NCI-H1417 treated with DMSO at 0.1 percent for 48 hours (cell line): ENCODE results near the gene FOXR1.
"Not testable (repeated sequence)": the region's sequence is repeated elsewhere in the genome, so short reads cannot be mapped to it uniquely, and the experiment has no call there.

Source experiments
- DNase-seq: peaks from one replicate; lab custom pipeline; 2025; lab: John Stamatoyannopoulos, UW

The FOXR1 gene

DNA sequence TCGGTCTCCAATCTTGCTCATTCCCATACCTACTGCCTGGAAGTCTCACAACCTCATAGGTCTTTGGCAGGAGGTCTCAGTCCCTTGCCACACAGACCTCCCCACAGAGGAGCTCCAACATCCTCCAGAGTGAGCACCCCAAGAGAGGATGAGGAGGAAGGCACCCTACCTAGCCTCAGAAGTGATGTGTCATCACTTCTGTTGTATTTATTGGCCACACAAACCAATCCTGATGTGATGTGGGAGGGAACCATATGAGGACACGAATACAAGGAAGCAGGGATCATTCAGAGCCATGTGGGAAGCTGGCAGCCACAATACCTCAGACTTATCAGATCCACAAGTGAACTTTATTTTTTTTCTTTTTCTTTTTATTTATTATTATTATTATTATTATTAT, 24.5 kb upstream of the FOXR1 start:
- no peak for DNase-seq

DNA sequence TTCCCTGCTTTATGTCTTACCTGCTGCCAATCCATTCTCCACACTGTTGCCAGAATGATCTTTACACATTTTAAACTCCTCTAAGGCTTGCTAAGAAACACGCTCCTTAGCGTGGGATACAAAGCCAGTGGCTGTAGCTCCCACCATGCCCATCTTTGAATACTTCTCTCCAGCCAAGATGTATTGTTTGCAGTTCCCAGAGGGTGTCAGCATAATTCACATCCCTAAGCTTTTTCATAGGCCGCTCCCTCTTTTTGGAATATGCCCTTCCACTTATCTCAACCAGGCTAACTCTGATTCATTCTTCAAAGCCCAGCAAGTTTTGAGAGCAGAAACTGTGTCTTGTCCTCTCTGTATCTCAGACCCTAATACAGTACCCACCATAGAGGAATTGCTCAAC, 23.6 kb upstream of the FOXR1 start:
- DNase-seq = no peak

DNA sequence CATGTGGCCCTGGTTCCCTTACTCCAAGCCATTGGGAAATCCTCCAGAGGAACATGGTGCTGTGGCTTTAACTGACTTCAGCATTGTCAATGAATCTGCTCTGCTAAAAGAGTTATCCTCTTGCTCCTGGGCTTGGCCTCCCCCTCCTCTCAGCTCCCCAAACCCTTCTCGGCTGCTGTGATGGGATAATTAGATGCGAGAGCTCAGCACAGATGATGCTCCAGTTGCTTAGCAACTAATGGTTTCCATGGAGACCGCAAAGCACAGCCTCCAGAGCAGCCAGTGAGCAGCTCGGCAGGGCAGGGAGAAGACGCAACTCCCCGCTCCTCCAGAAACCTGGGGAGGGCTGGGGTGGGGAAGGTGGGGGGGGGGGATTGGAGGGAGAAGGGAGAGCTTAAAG, 18.3 kb upstream of the FOXR1 start:
- peak; percentile 86 for DNase-seq

DNA sequence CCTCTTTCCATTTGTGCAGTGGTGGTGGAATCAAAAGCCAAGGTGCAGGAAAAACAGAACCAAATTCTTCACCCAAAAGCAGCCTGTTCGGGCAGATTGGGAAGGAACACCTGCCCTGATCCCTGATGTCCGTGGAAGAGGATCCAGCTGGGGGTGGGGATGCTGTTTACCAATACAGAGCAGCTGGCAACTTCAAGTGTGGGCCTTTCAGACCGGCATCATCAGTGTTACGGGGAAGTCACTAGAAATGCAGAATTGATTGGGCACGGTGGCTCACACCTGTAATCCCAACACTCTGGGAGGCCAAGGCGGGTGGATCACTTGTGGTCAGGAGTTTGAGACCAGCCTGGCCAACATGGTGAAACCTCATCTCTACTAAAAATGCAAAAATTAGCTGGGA, 17.6 kb upstream of the FOXR1 start:
- peak; percentile 25 for DNase-seq

DNA sequence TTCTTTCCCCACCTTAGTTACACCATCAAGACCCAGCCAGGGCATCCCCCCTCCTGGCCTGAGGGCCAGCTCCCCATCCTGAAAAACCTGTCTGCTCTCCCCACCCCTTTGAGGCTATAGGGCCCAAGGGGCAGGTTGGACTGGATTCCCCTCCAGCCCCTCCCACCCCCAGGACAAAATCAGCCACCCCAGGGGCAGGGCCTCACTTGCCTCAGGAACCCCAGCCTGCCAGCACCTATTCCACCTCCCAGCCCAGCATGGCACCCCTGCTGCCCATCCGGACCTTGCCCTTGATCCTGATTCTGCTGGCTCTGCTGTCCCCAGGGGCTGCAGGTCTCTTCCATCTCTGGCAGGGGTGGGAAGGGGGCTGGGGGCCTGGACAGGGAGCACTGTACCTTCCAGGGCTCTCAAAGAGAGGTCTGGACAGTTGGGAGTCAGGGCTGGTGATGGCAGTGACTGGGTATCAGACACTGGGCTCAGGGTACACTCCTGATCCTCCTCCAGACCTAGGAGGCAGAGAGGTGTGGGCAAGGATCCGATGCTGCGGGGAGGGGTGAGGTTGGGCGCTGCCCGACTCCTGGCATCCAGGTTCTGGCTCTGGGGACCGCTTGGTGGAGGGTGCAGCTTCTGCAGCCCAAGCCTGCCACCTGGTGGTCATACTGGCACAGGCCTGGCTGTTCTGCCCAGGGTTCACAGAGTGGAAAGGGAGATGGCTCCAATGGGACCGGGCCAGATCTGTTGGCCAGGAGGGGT, 15.3 kb upstream of the FOXR1 start, which contains the start of gene UPK2:
Gene UPK2, plus strand, starts transcription at position 205 of the 753 bp plus-strand sequence. Its CDS starts 53 bp downstream, at position 258.
- DNase-seq = peak; percentile 46

DNA sequence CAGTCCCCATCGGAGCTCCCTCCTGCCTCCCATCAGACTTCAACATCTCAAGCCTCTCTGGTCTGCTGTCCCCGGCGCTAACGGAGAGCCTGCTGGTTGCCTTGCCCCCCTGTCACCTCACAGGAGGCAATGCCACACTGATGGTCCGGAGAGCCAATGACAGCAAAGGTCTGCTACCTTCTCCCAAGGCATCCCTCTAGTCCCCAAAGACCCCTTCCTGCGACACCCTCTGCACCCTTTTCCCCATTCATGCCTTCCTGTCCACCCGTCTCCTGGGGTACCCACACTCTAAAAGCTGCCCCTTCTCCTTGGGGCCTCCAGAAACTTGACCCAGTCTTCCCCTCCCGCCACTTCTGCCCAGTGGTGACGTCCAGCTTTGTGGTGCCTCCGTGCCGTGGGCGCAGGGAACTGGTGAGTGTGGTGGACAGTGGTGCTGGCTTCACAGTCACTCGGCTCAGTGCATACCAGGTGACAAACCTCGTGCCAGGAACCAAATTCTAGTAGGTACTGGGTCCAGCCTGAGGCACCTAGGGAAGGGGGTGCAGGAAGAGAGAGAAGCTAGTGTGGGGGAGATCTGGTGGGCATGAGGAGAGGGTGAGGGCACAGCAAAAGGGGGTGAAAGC, 14.6 kb upstream of the FOXR1 start:
- no peak for DNase-seq

DNA sequence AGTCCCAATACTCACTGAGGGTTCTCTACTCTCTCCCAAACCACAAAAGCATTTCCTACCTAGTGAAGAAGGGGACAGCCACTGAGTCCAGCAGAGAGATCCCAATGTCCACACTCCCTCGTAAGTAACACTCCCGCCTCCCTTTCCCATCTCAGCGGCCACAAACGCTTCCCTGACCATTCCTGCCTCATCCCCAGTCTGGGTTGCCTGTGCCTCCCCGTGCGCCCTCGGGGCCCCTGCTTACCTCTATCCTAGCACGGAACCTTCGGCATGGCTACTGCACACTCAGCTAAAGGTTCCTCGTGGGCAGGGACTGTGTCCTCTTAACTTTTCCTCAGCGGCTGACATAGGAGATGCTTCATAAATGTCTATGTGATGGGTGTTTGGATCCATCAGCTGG, 14.0 kb upstream of the FOXR1 start:
- no peak for DNase-seq

DNA sequence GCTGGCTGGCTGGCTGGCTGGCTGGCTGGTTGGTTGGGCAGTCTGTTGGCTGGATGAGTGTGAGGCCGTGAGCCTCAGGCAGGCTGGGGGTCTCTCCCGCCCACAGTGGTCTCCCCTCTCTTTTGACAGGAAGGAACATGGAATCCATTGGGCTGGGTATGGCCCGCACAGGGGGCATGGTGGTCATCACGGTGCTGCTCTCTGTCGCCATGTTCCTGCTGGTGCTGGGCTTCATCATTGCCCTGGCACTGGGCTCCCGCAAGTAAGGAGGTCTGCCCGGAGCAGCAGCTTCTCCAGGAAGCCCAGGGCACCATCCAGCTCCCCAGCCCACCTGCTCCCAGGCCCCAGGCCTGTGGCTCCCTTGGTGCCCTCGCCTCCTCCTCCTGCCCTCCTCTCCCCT, 13.6 kb upstream of the FOXR1 start:
- DNase-seq = no peak

DNA sequence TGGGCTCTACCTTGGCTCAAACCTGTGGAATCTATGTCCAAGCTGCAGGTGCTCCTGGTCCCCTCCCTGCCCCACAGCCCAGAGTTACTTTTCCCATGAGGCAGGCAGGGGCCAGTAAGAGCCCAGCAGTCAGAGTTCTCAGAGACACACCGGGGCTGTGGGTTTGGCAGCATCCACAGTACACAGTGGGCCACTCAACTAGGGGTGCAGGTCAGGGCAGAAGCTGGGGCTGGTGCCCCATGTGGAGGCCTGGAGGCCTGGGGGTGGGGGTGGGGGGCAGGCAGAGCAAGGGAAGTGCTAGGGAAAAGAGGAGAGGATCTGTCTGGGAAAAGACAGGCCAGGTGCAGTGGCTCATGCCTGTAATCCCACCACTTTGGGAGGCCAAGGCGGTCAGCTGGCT, 13.0 kb upstream of the FOXR1 start:
- no peak for DNase-seq

DNA sequence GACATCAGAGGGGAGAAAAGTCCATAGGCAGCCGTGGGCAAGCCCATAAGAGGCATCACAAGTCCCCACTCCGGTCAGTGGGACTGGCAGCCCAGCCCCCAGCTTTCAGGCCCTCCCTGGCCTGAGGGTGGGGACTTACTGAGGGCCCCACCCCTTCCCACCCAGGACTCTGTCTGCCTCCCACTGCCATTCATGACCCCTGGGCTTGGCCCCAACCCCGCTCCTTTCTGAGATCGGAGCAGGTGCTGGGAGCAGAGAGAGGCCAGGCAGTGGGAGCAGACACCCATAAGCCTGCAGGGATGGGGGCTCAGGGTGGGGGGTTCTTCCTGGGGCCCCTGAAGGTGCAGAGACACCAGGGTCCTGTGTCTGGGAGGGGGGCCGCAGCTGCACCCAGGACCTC, 10.4 kb upstream of the FOXR1 start:
- DNase-seq = no peak

DNA sequence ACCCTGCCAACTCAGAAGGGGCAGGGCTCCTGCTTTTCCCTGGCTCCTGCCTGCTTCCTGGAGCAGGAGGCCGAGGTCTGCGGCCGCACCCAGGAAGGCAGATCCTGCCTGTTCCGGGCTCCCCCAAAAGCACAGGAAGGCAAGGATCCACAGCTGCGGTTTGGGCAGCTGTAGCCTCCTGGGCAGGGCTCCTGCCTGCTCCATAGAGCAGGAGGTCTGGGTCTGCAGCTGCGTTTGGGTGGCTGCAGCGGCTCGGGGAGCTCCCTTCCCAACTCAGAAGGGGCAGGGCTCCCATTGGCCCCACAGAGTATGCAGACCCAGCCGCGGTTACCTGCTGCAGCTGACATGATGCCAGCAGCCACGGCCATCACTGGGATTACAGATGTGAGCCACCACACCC, 10.0 kb upstream of the FOXR1 start:
- no peak for DNase-seq

DNA sequence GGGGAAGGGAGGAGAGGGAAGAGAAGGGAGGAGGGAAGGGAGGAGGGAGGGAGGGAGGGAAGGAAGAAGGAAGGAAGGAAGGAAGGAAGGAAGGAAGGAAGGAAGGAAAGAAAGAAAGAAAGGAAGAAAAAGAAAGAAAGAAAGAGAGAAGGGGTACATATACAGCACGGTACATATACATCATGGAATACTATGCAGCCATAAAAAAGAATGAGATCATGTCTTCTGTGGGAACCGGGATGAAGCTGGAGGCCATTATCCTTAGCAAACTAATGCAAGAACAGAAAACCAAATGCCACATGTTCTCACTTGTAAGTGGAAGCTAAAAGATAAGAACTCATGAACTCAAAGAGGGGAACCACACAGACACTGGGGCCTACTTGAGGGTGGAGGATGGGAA, 2.1 kb upstream of the FOXR1 start:
- not testable (repeated sequence) for DNase-seq

DNA sequence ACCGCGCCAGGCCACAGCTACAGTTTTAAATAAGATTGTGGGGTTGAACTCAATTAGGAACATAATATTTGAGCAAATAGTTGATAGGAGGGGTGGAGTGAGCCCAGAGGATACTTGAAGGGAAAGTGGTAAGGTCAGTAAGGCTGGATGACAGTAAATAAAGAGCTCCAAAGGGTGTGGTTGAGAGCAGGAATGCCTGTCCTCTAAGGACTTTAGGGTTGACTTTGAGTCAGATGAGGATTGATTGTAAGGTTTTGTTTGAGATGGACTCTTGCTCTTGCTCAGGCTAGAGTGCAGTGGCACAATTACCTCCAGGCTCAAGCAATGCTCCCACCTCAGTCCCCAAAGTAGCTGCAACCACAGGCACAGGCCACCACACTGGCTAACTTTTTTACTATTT, 2.4 kb downstream of the FOXR1 start:
- no peak for DNase-seq

DNA sequence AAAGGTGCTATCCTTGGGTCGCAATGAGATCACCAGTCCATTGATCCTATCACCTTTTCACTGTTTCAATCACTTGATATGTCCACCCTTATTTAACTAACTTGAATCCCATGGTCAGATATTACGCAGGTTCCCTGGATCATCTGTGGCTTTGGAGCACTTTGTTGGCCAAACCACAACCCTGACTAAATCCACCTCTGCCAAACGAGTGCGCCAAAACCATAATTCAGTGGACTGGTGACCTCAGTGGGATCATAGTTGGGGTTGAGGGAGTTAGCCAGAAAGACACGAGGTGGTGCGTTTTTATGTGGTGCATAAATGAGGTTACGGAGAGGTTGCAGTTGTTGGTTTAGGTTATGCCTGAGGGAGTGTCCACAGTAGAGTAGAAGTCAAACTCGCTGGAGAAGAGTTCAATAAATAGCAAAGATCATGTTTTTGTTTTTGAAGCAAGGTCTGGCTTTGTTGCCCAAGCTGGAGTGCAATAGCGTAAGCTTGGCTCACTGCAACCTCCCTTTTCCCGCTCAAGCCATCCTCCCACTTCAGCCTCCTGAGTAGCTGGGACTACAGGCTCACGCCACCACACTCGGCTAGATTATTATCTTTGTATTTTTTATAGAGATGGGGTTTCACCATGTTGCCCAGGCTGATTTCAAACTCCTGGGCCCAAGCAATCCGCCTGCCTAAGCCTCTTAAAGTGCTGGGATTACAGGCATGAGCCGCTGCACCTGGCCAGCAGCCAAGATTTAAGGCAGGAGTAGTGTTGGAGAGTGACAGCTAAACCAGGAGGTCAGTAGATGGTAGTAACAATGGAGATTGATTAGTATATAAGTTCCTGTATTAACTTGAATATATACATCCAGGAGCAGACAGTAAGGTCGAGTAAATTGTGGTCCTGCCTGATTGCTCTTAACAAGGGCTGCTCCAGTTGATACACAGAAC, 4.5 kb downstream of the FOXR1 start:
- no peak for DNase-seq

DNA sequence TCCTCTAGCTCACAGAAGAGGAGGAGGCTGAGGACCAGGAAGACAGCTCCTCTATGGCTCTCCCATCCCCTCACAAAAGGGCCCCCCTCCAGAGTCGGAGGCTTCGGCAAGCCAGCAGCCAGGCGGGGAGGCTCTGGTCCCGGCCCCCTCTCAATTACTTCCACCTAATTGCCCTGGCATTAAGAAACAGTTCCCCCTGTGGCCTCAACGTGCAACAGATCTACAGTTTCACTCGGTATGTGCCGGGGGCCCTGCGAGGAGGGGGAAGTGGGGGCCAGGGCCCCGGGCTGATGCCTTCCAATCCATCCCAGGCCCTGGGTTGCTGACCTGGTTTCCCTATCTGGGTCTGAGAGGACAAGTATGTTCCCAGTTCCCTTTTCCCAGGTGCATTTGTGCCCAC, 7.9 kb downstream of the FOXR1 start:
- DNase-seq = no peak

DNA sequence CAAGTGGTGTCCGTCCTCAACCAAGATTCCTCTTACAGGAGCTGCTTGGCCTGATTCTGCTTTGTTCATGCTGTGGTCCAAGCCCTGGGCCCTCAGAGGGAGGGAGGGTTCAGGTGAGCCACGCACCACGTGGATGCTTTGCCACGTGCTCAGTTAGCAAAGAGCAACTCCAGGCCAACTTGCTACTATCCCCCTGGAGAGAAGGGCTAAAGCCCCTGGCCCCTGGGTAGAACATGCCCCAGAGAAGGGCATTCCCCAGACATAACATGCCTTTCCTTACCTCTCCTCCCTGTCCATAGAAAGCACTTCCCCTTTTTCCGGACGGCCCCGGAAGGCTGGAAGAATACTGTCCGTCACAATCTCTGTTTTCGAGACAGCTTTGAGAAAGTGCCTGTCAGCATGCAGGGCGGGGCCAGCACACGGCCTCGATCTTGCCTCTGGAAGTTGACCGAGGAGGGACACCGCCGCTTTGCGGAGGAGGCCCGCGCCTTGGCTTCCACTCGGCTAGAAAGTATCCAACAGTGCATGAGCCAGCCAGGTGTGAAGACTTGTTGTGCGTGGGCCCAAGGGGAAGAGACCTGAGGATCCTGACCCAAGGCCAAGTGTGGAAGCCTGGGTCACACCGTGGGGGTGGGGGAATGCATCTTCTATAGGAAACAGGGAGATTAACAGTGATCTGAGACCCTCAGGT, 8.8 kb downstream of the FOXR1 start:
- no peak for DNase-seq

DNA sequence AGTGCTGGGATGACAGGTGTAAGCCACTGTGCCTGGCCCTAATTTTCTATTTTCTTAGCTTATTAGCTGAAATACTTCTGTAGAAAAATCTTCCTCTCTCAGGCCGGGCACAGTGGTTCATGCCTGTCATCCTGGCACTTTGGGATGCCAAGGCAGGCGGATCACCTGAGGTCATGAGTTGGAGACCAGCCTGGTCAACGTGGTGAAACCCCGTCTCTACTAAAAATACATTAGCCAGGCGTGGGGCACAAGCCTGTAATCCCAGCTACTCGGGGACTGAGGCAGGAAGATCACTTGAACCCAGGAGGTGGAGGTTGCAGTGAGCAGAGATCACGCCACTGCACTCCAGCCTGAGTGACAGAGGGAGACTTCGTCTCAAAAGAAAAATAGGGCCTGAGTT, 12.8 kb downstream of the FOXR1 start:
- not testable (repeated sequence) for DNase-seq

DNA sequence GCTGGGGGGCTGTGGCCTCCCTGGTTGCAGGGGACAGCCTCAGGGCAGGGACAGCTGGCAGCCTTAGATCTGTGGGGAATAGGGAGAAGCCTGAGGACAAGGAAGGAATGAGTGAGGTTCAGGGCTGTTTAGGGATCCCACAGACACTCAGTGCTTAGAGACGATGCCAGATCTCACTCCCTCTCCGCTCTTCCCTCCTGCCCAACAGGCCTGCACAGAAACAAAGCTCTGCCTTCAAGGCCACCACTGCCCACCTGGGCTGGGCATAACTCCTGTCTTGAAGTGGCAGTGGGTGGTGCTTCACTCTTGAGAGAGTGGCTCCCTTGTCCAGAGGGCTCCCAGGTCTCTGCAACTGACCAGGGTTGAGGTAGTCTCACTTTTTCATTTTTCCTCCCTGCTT, 13.3 kb downstream of the FOXR1 start:
- DNase-seq = no peak

DNA sequence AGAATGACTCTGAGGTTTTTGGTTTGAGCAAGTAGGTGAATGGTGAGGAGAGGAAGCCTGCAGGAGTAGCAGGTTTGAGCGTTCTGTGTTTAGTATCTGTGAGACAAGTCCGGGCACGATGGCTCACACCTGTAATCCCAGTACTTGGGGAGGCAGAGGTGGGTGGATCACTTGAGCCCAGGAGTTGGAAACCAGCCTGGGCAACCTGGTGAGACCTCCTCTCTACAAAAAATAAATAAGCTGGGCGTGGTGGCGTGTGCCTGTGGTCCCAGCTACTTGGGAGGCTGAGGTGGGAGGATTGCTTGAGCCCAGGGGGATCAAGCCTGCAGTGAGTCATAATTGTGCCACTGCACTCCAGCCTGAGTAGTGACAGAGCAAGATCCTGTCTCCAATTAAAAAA, 16.7 kb downstream of the FOXR1 start:
- no peak for DNase-seq

DNA sequence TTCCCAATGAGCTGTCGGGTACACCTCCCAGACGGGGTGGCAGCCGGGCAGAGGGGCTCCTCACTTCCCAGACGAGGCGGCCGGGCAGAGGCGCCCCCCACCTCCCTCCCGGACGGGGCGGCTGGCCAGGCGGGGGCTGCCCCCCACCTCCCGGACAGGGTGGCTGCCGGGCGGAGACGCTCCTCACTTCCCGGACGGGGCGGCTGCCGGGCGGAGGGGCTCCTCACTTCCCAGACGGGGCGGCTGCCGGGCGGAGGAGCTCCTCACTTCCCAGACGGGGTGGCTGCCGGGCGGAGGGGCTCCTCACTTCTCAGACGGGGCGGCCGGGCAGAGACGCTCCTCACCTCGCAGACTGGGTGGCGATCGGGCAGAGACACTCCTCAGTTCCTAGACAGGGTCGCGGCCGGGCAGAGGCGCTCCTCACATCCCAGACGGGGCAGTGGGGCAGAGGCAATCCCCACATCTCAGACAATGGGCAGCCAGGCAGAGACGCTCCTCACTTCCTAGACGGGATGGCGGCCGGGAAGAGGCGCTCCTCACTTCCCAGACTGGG, 20.0 kb downstream of the FOXR1 start:
- not testable (repeated sequence) for DNase-seq

DNA sequence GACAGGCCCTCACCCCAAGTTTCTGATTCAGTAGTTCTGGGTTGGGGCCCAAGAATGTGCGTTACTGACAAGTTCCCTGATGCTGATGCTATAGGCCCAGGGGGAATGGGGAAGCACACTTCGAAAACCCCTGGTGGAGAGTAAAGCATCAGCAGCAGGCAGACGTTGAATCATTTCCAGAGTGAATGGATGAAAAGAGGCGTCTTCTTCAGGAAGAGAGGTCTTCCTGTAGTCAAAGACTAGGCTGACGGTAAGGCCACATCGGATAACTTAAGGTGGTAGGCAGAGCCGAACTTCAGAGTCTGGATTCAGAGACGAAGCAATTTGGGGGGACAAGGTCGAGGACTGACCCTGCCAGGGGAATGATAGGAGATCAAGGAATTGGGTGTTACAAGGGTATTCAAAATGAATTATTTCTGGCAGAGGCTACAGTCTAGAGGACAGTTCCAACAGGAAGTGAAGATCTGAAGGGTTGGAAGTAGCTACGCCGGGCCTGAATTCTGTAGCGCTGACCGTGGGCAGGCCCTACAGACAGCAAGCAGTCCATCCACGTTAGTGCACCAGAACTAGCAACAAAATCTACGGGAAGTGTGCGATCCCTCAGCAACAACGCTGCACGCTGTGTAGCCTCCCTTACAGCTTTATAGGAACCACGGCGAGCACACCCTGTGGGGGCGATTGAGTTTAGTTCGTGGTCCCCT, 25.5 kb downstream of the FOXR1 start:
- DNase-seq = peak; percentile 5
